DOHH2 (cell line): ENCODE measurements around the gene PTPRK.

Experiments
- EZH2phosphoT487 ChIP-seq: fragments of 200-600 bp; sonication (generic); IDR thresholded peaks from 2 replicates; pipeline ENCODE4 v1.6.1; 2017; ENCODE audit warnings: borderline replicate concordance, mild to moderate bottlenecking, antibody characterized with exemption, low read length, moderate library complexity, mixed read lengths
- TF ChIP-seq, protein P1 (sequence below): fragments of 200-600 bp; sonication (generic); IDR thresholded peaks from one replicate; pipeline ENCODE4 v1.5.1; 2014; ENCODE audit warnings: antibody characterized with exemption, mild to moderate bottlenecking, low read depth, low read length; ENCODE audit not compliant: poor library complexity, severe bottlenecking

GRCh38 chr6:128275030-128275429, 245.4 kb downstream of the PTPRK start:
- TF ChIP-seq, protein P1, sequence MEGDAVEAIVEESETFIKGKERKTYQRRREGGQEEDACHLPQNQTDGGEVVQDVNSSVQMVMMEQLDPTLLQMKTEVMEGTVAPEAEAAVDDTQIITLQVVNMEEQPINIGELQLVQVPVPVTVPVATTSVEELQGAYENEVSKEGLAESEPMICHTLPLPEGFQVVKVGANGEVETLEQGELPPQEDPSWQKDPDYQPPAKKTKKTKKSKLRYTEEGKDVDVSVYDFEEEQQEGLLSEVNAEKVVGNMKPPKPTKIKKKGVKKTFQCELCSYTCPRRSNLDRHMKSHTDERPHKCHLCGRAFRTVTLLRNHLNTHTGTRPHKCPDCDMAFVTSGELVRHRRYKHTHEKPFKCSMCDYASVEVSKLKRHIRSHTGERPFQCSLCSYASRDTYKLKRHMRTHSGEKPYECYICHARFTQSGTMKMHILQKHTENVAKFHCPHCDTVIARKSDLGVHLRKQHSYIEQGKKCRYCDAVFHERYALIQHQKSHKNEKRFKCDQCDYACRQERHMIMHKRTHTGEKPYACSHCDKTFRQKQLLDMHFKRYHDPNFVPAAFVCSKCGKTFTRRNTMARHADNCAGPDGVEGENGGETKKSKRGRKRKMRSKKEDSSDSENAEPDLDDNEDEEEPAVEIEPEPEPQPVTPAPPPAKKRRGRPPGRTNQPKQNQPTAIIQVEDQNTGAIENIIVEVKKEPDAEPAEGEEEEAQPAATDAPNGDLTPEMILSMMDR, result no peak
- TF ChIP-seq EZH2phosphoT487, result no peak
